Neuron (in vitro differentiated cells): ENCODE results near the gene UBFD1.

ENCODE experiments used
- H2AFZ ChIP-seq: one replicate; pipeline ENCODE4 v1.6.1; 2013; ENCODE audit warnings: low read depth, mild to moderate bottlenecking, inconsistent platforms, low read length, moderate library complexity
- H3K27me3 ChIP-seq: one replicate; pipeline ENCODE4 v1.6.1; 2013; ENCODE audit warnings: low read length; ENCODE audit not compliant: insufficient read depth
- H3K36me3 ChIP-seq: one replicate; pipeline ENCODE4 v1.6.1; 2013; ENCODE audit warnings: low read length; ENCODE audit not compliant: insufficient read depth
- H3K4me1 ChIP-seq: one replicate; pipeline ENCODE4 v1.6.1; 2013; ENCODE audit warnings: low read length; ENCODE audit not compliant: insufficient read depth
- H3K4me3 ChIP-seq: 2 replicates; pipeline ENCODE4 v1.5.1; 2013; ENCODE audit warnings: mild to moderate bottlenecking, low read length, moderate library complexity
- H3K9me3 ChIP-seq: one replicate; pipeline ENCODE4 v1.6.1; 2013; ENCODE audit warnings: low read length

The UBFD1 gene

GRCh38 chr16:23518435-23518891, 39.1 kb upstream of the UBFD1 start:
- Histone ChIP-seq H2AFZ (no peak overlapping the region), H3K27me3 (no peaks in the 10 kb centered on the region), H3K36me3 (peaks cover 30% of the 10 kb centered on the region), H3K4me3 (no peak overlapping the region), H3K4me1 (no peaks in the 10 kb centered on the region), H3K9me3 (no peaks in the 10 kb centered on the region)

GRCh38 chr16:23519282-23519681, 38.2 kb upstream of the UBFD1 start:
- H3K27me3 ChIP-seq, result no peaks in the 10 kb centered on the region
- H3K4me3 ChIP-seq, result no peak overlapping the region
- H3K36me3 ChIP-seq, result peaks cover 38% of the 10 kb centered on the region
- no peaks in the 10 kb centered on the region for H3K4me1 ChIP-seq
- H2AFZ ChIP-seq, result no peak overlapping the region
- no peaks in the 10 kb centered on the region for H3K9me3 ChIP-seq

GRCh38 chr16:23520500-23520899, 37.0 kb upstream of the UBFD1 start:
- Histone ChIP-seq H3K36me3 (peaks cover 45% of the 10 kb centered on the region), H3K9me3 (no peaks in the 10 kb centered on the region), H2AFZ (no peak overlapping the region), H3K4me1 (no peaks in the 10 kb centered on the region), H3K4me3 (no peak overlapping the region), H3K27me3 (no peaks in the 10 kb centered on the region)

- no peaks in the 10 kb centered on the region for H3K4me1 ChIP-seq
- H3K27me3 ChIP-seq, result no peaks in the 10 kb centered on the region
- no peak overlapping the region for H3K4me3 ChIP-seq
- no peak overlapping the region for H2AFZ ChIP-seq
- H3K9me3 ChIP-seq, result no peaks in the 10 kb centered on the region
- H3K36me3 ChIP-seq, result peaks cover 45% of the 10 kb centered on the region
These were observed 36.3 kb upstream of the UBFD1 start for GRCh38 chr16:23521037-23521743.

- H2AFZ ChIP-seq, result no peak overlapping the region
- H3K27me3 ChIP-seq, result no peaks in the 10 kb centered on the region
- no peak overlapping the region for H3K4me3 ChIP-seq
- no peaks in the 10 kb centered on the region for H3K4me1 ChIP-seq
- no peaks in the 10 kb centered on the region for H3K9me3 ChIP-seq
- H3K36me3 ChIP-seq, result peaks cover 49% of the 10 kb centered on the region
These were observed 35.6 kb upstream of the UBFD1 start for GRCh38 chr16:23521965-23522364.

- Histone ChIP-seq H3K9me3 (no peaks in the 10 kb centered on the region), H3K27me3 (no peaks in the 10 kb centered on the region), H3K4me1 (peaks cover 7% of the 10 kb centered on the region), H3K36me3 (peaks cover 49% of the 10 kb centered on the region), H3K4me3 (no peak overlapping the region), H2AFZ (no peak overlapping the region)
These were observed 34.2 kb upstream of the UBFD1 start for GRCh38 chr16:23523321-23523720.

- Histone ChIP-seq H2AFZ (no peak overlapping the region), H3K4me1 (peaks cover 13% of the 10 kb centered on the region), H3K36me3 (peaks cover 54% of the 10 kb centered on the region), H3K9me3 (no peaks in the 10 kb centered on the region), H3K4me3 (no peak overlapping the region), H3K27me3 (no peaks in the 10 kb centered on the region)
These were observed 33.6 kb upstream of the UBFD1 start for GRCh38 chr16:23523876-23524385.

GRCh38 chr16:23524886-23525285, 32.6 kb upstream of the UBFD1 start:
- H3K4me1 ChIP-seq, result peaks cover 15% of the 10 kb centered on the region
- H2AFZ ChIP-seq, result no peak overlapping the region
- H3K4me3 ChIP-seq, result no peak overlapping the region
- no peaks in the 10 kb centered on the region for H3K9me3 ChIP-seq
- H3K36me3 ChIP-seq, result peaks cover 57% of the 10 kb centered on the region
- no peaks in the 10 kb centered on the region for H3K27me3 ChIP-seq

- H3K4me3 ChIP-seq, result no peak overlapping the region
- no peaks in the 10 kb centered on the region for H3K9me3 ChIP-seq
- no peak overlapping the region for H2AFZ ChIP-seq
- peaks cover 15% of the 10 kb centered on the region for H3K4me1 ChIP-seq
- H3K36me3 ChIP-seq, result peaks cover 53% of the 10 kb centered on the region
- H3K27me3 ChIP-seq, result no peaks in the 10 kb centered on the region
These were observed 29.4 kb upstream of the UBFD1 start for GRCh38 chr16:23527961-23528643.

- Histone ChIP-seq H3K27me3 (no peaks in the 10 kb centered on the region), H3K9me3 (no peaks in the 10 kb centered on the region), H3K4me3 (no peak overlapping the region), H2AFZ (no peak overlapping the region), H3K4me1 (peaks cover 15% of the 10 kb centered on the region), H3K36me3 (peaks cover 51% of the 10 kb centered on the region)
These were observed 28.8 kb upstream of the UBFD1 start for GRCh38 chr16:23528644-23529310.

GRCh38 chr16:23530062-23530461, 27.5 kb upstream of the UBFD1 start:
- H3K36me3 ChIP-seq, result peaks cover 53% of the 10 kb centered on the region
- H3K9me3 ChIP-seq, result no peaks in the 10 kb centered on the region
- no peak overlapping the region for H2AFZ ChIP-seq
- no peaks in the 10 kb centered on the region for H3K27me3 ChIP-seq
- H3K4me1 ChIP-seq, result peaks cover 15% of the 10 kb centered on the region
- no peak overlapping the region for H3K4me3 ChIP-seq

GRCh38 chr16:23532448-23532847, 25.1 kb upstream of the UBFD1 start:
- H3K4me3 ChIP-seq, result no peak overlapping the region
- peaks cover 64% of the 10 kb centered on the region for H3K36me3 ChIP-seq
- no peaks in the 10 kb centered on the region for H3K9me3 ChIP-seq
- peaks cover 15% of the 10 kb centered on the region for H3K4me1 ChIP-seq
- H3K27me3 ChIP-seq, result no peaks in the 10 kb centered on the region
- no peak overlapping the region for H2AFZ ChIP-seq
